HG03159 (cell line): ENCODE data around the gene OR4F15.

ENCODE experiments used
- ATAC-seq: cut with Tn5 transposase; IDR thresholded peaks from one replicate; pipeline ENCODE4 v1.9.1; 2021; ENCODE audit warnings: mild to moderate bottlenecking, moderate library complexity; ENCODE audit not compliant: unreplicated experiment

Gene OR4F15

GRCh38 chr15:101803676-101804075 is 8.3 kb upstream of the OR4F15 start:
- ATAC-seq = no peak

- no peak for ATAC-seq
Observed at GRCh38 chr15:101804375-101804774, 7.6 kb upstream of the OR4F15 start.

- ATAC-seq = no peak
Observed at GRCh38 chr15:101804941-101805340, 7.1 kb upstream of the OR4F15 start.

- ATAC-seq = no peak
Observed at GRCh38 chr15:101805605-101806345, 6.2 kb upstream of the OR4F15 start.

GRCh38 chr15:101807345-101807945 is 4.6 kb upstream of the OR4F15 start:
- no peak for ATAC-seq

GRCh38 chr15:101808201-101808600 is 3.8 kb upstream of the OR4F15 start:
- no peak for ATAC-seq

GRCh38 chr15:101810456-101810855 is 1.5 kb upstream of the OR4F15 start:
- ATAC-seq = no peak

GRCh38 chr15:101810876-101811275 is 1.1 kb upstream of the OR4F15 start:
- ATAC-seq = no peak

GRCh38 chr15:101813803-101814534 is 2.0 kb downstream of the OR4F15 start:
- no peak for ATAC-seq

- no peak for ATAC-seq
Observed at GRCh38 chr15:101820781-101821180, 8.8 kb downstream of the OR4F15 start.

- ATAC-seq = no peak
Observed at GRCh38 chr15:101827257-101827656, 15.3 kb downstream of the OR4F15 start.

- no peak for ATAC-seq
Observed at GRCh38 chr15:101828774-101829173, 16.8 kb downstream of the OR4F15 start.

- no peak for ATAC-seq
Observed at GRCh38 chr15:101841656-101842055, 29.7 kb downstream of the OR4F15 start.

- no peak for ATAC-seq
Observed at GRCh38 chr15:101844916-101845315, 32.9 kb downstream of the OR4F15 start.

- ATAC-seq = no peak
Observed at GRCh38 chr15:101852356-101852755, 40.4 kb downstream of the OR4F15 start.
